Spleen (tissue), 11 donors: ENCODE results near the gene PLXND1. TPM values are rescaled to one million over a fixed set of nuclear protein-coding genes. Genes with fewer than 3 reads are reported as not detected.

Experiments used
- DNase-seq: peaks from one replicate; pipeline ENCODE4 v3.0.0-alpha.2; 2020
- H3K27ac ChIP-seq, 8 donors: fragments of 200-600 bp; sonication (generic) in 7 of 8; 1 replicate in 4 of 8; 2 replicates in 4 of 8; pipeline versions ENCODE4 v1.5.0 to v1.8.0; 2016 to 2021; ENCODE audit warnings: inconsistent platforms in 4 of 8, mild to moderate bottlenecking in 4 of 8, moderate library complexity in 1 of 8
- H3K27me3 ChIP-seq, 7 donors: fragments of 200-600 bp; sonication (generic) in 6 of 7; replicated peaks in 1 of 7; 1 replicate in 4 of 7; 2 replicates in 3 of 7; pipeline versions ENCODE4 v1.5.0 to v1.8.0; 2016 to 2021; ENCODE audit warnings: inconsistent platforms in 3 of 7, mild to moderate bottlenecking in 1 of 7
- H3K36me3 ChIP-seq, 6 donors: fragments of 200-600 bp; sonication (generic) in 5 of 6; 1 replicate in 4 of 6; 2 replicates in 2 of 6; pipeline versions ENCODE4 v1.5.0 to v1.8.0; 2016 to 2021; ENCODE audit warnings: inconsistent platforms in 2 of 6
- H3K4me1 ChIP-seq, 6 donors: fragments of 200-600 bp; sonication (generic) in 5 of 6; 1 replicate in 3 of 6; 2 replicates in 3 of 6; pipeline versions ENCODE4 v1.5.0 to v1.8.0; 2016 to 2021; ENCODE audit warnings: inconsistent platforms in 3 of 6
- H3K4me3 ChIP-seq, 8 donors: fragments of 200-600 bp; sonication (generic) in 7 of 8; 1 replicate in 4 of 8; 2 replicates in 4 of 8; pipeline versions ENCODE4 v1.5.0 to v1.8.0; 2016 to 2021; ENCODE audit warnings: inconsistent platforms in 4 of 8, mild to moderate bottlenecking in 4 of 8, moderate library complexity in 2 of 8
- H3K9me3 ChIP-seq, 8 donors: fragments of 200-600 bp; sonication (generic) in 7 of 8; 1 replicate in 4 of 8; 2 replicates in 4 of 8; pipeline versions ENCODE4 v1.5.0 to v1.8.0; 2016 to 2021; ENCODE audit warnings: inconsistent platforms in 4 of 8
- POLR2A ChIP-seq, 3 donors: fragments of 450-650 bp; IDR thresholded peaks; one replicate each; pipeline ENCODE4 v1.5.1; 2017; ENCODE audit warnings: antibody characterized with exemption in 3 of 3, mild to moderate bottlenecking in 1 of 3
- POLR2AphosphoS5 ChIP-seq, 3 donors: sonication (generic); formaldehyde crosslinking; IDR thresholded peaks; one replicate each; pipeline ENCODE4 v1.5.1; 2017; ENCODE audit warnings: antibody characterized with exemption in 3 of 3
- WGBS, 5 donors: extraction: QIAGEN DNeasy Blood & Tissue Kit in 3 of 5; methylation state at CpG; one replicate each; pipeline versions ENCODE4 v1.1.5 to v1.1.7; 2013 to 2018; 5-methylcytosine and 5-hydroxymethylcytosine counted together
- intact Hi-C: fragments of 100-400 bp; cut with DNase I; formaldehyde crosslinking; loops from one replicate; pipeline ENCODE4 v1.15.0; 2023; ENCODE audit warnings: low total_unique reads
- polyA plus RNA-seq, 3 donors: library from polyadenylated mRNA; stranded (reverse); fragments of 200-250 nt; gene quantifications; one replicate each; pipeline ENCODE4 v1.2.1, GENCODE V29; 2013
- total RNA-seq, 7 donors: library from RNA; depleted of rRNA in 3 of 7; stranded (reverse); fragments of >200 nt in 3 of 7; fragmentation: NEBNext Ultra II Directional in 4 of 7; extraction: Animal tissue kit (Norgen Biotek cat#: 25700) in 4 of 7; gene quantifications; one replicate each; pipeline versions ENCODE4 v1.1.0 to v1.2.1, GENCODE V29; 2016 to 2021
- TF ChIP-seq, protein P1 (sequence below), 11 experiments: fragments of 200-600 bp in 7 of 11; fragments of 450-650 bp in 4 of 11; sonication (generic) in 4 of 11; IDR thresholded peaks in 8 of 11; conservative IDR thresholded peaks in 3 of 11; 1 replicate in 7 of 11; 2 replicates in 4 of 11; pipeline versions ENCODE4 v1.4.0 to v1.8.0; 2016 to 2021; ENCODE audit warnings: antibody characterized with exemption in 11 of 11, inconsistent platforms in 4 of 11, mild to moderate bottlenecking in 1 of 11
- donor health status: healthy with polysubstance abuse.
- donor health status: DM: no; HTN: no; CAD: no; lungs with moderate emphysema.
- donor health status: DM: no; HTN: no; CAD: no.
- donor health status: Bipolar disorder and iron deficiency.
- donor health status: healthy.
- donor health status: DM: no; HTN: no; CAD: no.
- donor health status: DM: yes; HTN: yes; CAD: no.

The PLXND1 gene
- total and polyA plus RNA-seq, 10 donors = 44.4 to 238 (median 164) TPM

DNA sequence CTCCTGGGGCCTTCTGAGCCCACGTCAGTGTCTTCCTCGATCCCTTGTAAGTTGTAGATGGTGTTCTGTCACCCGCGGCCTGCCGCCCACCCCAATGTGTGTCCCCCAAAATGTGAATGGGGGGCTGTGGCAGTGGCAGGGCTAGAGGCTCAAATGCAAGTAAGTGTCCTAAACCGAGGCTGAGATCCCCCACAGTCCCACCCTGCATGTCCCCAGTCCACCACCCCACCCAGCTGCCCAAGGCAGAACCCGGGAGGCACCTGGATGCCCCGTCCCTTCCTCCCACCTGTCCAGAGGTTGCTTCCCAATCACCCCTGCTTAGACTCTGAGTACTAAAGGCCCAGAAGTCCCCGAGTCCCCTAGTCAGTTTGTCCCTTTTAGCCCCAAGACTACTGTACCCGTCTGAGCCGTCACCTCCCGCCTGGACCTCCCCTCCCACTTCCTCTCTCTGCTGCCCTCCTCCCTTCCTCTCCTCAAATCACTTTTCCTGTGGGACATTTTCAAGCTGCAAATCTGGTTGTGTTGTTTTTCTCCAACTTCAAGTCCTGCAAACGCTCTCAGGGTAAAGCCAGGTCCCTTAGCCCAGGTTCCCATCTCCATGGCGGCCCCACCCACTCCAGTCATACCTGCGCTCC is 11.8 kb upstream of the PLXND1 start:
- no peaks in the 10 kb centered on the region for H3K36me3 ChIP-seq
- peak overlapping the region in 6 of 8 donors; percentile 43 to 69 (median 56) for H3K27ac ChIP-seq
- peak overlapping the region in 1 of 8 donors; percentile 12 for H3K4me3 ChIP-seq
- H3K9me3 ChIP-seq = no peaks in the 10 kb centered on the region
- 42 to 58% (median 49%) methylated on average over 11 to 15 of the region's 15 CpGs for WGBS, 5 donors
- peaks cover 47 to 94% (median 72%) of the 10 kb centered on the region in 6 donors for H3K4me1 ChIP-seq
- intact Hi-C loops = no loop called here
- TF ChIP-seq POLR2AphosphoS5 (IDR thresholded peaks at IDR 0.05) (no peak), POLR2A (IDR thresholded peaks at IDR 0.05) (no peak)
- DNase-seq = peak; percentile 68
- H3K27me3 ChIP-seq = peaks cover 0 to 12% (median 0%) of the 10 kb centered on the region in 7 donors

DNA sequence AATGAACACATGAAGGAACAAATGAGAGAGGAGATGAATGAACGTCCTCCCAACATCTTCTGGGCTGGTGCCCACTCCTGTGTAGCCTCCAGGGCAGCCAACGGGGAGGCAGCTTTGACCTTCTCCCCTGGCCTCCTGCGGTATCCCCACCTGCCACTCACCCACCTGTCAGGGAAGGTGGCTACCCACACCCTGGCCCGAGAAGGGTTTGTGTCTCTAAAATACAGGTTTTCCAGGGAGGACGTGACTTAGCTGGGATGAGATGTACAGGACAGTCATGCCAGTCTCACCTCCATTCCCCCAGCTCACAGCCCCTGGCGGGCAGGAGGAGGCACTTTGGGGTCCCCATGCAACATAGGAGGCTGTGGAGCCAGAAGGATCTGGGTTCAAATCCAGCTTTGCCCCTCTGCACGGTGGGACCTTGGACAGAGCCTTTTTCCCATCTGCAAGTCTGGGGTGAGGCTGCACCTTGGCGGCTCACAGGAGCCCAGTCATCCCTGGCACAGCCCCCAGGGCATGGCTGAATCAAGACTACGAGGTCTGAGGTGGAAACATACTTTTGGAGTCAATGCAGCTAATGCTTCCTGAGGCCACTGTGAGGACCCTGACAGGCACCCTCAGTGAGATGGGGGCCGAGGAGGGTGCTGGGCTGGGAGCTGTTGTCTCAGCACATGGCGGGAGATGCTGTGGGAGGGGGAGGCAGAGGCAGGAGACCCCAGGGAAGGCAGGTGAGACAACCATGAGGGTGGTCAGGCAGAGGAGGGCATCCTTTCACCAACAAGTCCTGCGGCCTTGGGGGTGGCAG is 11.1 kb upstream of the PLXND1 start:
- Histone ChIP-seq H3K27ac (peak overlapping the region in 7 of 8 donors; percentile 58 to 70 (median 68)), H3K4me1 (peaks cover 42 to 92% (median 67%) of the 10 kb centered on the region in 6 donors)
- DNase-seq = peak; percentile 59

DNA sequence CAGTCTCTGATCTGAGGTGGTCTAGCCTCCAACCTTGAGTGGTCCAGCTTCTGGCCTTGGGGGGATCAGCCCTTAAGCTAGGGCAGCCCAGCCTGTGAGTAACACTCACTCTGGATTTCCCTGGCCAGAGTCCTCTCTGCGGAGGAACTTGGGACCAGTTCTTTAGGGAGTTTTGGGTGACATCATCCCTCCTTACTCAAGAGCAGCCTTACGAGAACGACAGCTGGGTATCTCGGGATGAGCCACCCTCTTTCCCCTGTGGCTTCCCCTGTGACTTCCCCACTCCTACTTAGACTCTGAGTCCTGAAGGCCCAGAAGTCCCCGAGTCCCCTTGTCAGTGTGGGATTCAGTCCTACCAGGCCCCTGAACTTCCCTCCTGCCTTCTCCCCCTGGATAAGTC is 10.2 kb upstream of the PLXND1 start:
- DNase-seq = no peak
- no peaks in the 10 kb centered on the region for H3K9me3 ChIP-seq
- TF ChIP-seq, protein P1, sequence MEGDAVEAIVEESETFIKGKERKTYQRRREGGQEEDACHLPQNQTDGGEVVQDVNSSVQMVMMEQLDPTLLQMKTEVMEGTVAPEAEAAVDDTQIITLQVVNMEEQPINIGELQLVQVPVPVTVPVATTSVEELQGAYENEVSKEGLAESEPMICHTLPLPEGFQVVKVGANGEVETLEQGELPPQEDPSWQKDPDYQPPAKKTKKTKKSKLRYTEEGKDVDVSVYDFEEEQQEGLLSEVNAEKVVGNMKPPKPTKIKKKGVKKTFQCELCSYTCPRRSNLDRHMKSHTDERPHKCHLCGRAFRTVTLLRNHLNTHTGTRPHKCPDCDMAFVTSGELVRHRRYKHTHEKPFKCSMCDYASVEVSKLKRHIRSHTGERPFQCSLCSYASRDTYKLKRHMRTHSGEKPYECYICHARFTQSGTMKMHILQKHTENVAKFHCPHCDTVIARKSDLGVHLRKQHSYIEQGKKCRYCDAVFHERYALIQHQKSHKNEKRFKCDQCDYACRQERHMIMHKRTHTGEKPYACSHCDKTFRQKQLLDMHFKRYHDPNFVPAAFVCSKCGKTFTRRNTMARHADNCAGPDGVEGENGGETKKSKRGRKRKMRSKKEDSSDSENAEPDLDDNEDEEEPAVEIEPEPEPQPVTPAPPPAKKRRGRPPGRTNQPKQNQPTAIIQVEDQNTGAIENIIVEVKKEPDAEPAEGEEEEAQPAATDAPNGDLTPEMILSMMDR (IDR thresholded peaks at IDR 0.05 in 8 of 11, conservative IDR thresholded peaks at IDR 0.05 in 3 of 11) = no peak
- H3K27ac ChIP-seq = peak overlapping the region in 7 of 8 donors; percentile 51 to 70 (median 68)
- H3K4me1 ChIP-seq = peaks cover 38 to 92% (median 67%) of the 10 kb centered on the region in 6 donors
- WGBS, 5 donors = 28 to 64% (median 35%) methylated on average over 5 of the region's 5 CpGs
- H3K4me3 ChIP-seq = no peak overlapping the region
- no peaks in the 10 kb centered on the region for H3K36me3 ChIP-seq
- intact Hi-C loops = no loop called here
- peaks cover 0 to 15% (median 0%) of the 10 kb centered on the region in 7 donors for H3K27me3 ChIP-seq

More for the DNA sequence above, 11.1 kb upstream of the PLXND1 start:
- intact Hi-C loops = no loop called here
- Histone ChIP-seq H3K36me3 (no peaks in the 10 kb centered on the region), H3K9me3 (no peaks in the 10 kb centered on the region), H3K4me3 (no peak overlapping the region), H3K27me3 (peaks cover 0 to 12% (median 0%) of the 10 kb centered on the region in 7 donors)
- 84 to 94% (median 88%) methylated on average over 8 to 12 of the region's 12 CpGs for WGBS, 5 donors
- TF ChIP-seq POLR2A (IDR thresholded peaks at IDR 0.05) (no peak), POLR2AphosphoS5 (IDR thresholded peaks at IDR 0.05) (no peak)
- TF ChIP-seq, protein P1 (IDR thresholded peaks at IDR 0.05 in 8 of 11, conservative IDR thresholded peaks at IDR 0.05 in 3 of 11) = no peak

DNA sequence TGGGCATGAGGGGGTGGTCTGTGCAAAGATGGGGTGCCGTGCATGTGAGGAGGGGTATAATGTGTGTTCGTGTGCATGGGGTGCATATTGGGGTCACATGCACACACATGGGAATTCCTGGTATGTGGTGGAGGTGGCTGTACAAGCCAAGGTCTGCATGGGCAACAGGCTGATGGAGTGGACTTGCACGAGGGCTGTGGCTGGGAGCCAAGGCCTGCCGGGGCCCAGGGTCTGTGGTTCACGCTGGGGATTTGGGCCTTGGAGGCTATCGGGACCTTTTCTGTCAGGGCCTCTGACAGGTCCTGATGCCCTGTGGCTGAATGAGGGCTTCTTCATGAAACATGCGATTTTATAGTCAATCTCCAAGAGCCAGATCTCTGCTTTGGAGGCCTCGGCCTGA is 9.8 kb upstream of the PLXND1 start:
- H3K4me3 ChIP-seq = no peak overlapping the region
- H3K27me3 ChIP-seq = peaks cover 0 to 18% (median 0%) of the 10 kb centered on the region in 7 donors
- TF ChIP-seq POLR2A (IDR thresholded peaks at IDR 0.05) (no peak), POLR2AphosphoS5 (IDR thresholded peaks at IDR 0.05) (no peak)
- TF ChIP-seq, protein P1 (IDR thresholded peaks at IDR 0.05 in 8 of 11, conservative IDR thresholded peaks at IDR 0.05 in 3 of 11) = no peak
- peaks cover 40 to 92% (median 68%) of the 10 kb centered on the region in 6 donors for H3K4me1 ChIP-seq
- peak; percentile 70 for DNase-seq
- H3K9me3 ChIP-seq = no peaks in the 10 kb centered on the region
- 55 to 72% (median 59%) methylated on average over 7 to 8 of the region's 8 CpGs for WGBS, 5 donors
- intact Hi-C loops = no loop called here
- H3K36me3 ChIP-seq = no peaks in the 10 kb centered on the region
- peak overlapping the region in 7 of 8 donors; percentile 51 to 70 (median 68) for H3K27ac ChIP-seq
